DOHH2 (cell line): Measurements from ENCODE around the gene UBAC2.
"Not testable (repeated sequence)": the region's sequence is repeated elsewhere in the genome, so short reads cannot be mapped to it uniquely, and the experiment has no call there.

Source experiments
- H3F3A ChIP-seq: fragments of 200-600 bp; sonication (generic), shearing (Covaris generic); 2 replicates; pipeline ENCODE4 v1.6.0; 2016; ENCODE audit warnings: antibody characterized with exemption, mild to moderate bottlenecking; ENCODE audit not compliant: control insufficient read depth, insufficient read depth
- H3K27ac ChIP-seq: fragments of 200-600 bp; sonication (generic); 2 replicates; pipeline ENCODE4 v1.5.1; 2014; ENCODE audit warnings: low read depth, mild to moderate bottlenecking, low read length, moderate library complexity
- H3K27me3 ChIP-seq: fragments of 200-600 bp; sonication (generic); 2 replicates; pipeline ENCODE4 v1.6.1; 2014; ENCODE audit warnings: mild to moderate bottlenecking, low read length, mixed read lengths; ENCODE audit not compliant: control insufficient read depth
- H3K36me3 ChIP-seq: fragments of 200-600 bp; sonication (generic); 2 replicates; pipeline ENCODE4 v1.6.1; 2014; ENCODE audit warnings: mild to moderate bottlenecking, low read length, moderate library complexity, mixed read lengths; ENCODE audit not compliant: control insufficient read depth
- H3K4me1 ChIP-seq: fragments of 200-600 bp; sonication (generic); 2 replicates; pipeline ENCODE4 v1.6.1; 2014; ENCODE audit warnings: mild to moderate bottlenecking, low read length, mixed read lengths; ENCODE audit not compliant: control insufficient read depth
- H3K4me2 ChIP-seq: fragments of 200-600 bp; sonication (generic); 2 replicates; pipeline ENCODE4 v1.6.0; 2014; ENCODE audit warnings: mild to moderate bottlenecking, low read length, moderate library complexity
- H3K4me3 ChIP-seq: fragments of 200-600 bp; sonication (generic); 2 replicates; pipeline ENCODE4 v1.5.1; 2014; ENCODE audit warnings: mild to moderate bottlenecking, low read length, mixed read lengths
- H3K79me2 ChIP-seq: fragments of 200-600 bp; sonication (generic); 2 replicates; pipeline ENCODE4 v1.6.1; 2014; ENCODE audit warnings: mild to moderate bottlenecking, low read length, mixed read lengths; ENCODE audit not compliant: control insufficient read depth
- H3K9me2 ChIP-seq: fragments of 200-600 bp; sonication (generic); replicated peaks from 2 replicates; pipeline ENCODE4 v1.6.1; 2014; ENCODE audit warnings: mild to moderate bottlenecking, low read length, mixed read lengths; ENCODE audit not compliant: control insufficient read depth
- H3K9me3 ChIP-seq: fragments of 200-600 bp; sonication (generic); 2 replicates; pipeline ENCODE4 v1.6.1; 2014; ENCODE audit warnings: antibody characterized with exemption, low read length, mixed read lengths; ENCODE audit not compliant: control insufficient read depth, insufficient read depth
- H4K20me1 ChIP-seq: fragments of 200-600 bp; sonication (generic); 2 replicates; pipeline ENCODE4 v1.6.0; 2014; ENCODE audit warnings: low read depth, mild to moderate bottlenecking, antibody characterized with exemption, low read length, moderate library complexity; ENCODE audit not compliant: control insufficient read depth, insufficient read depth
- CTCF ChIP-seq: fragments of 200-600 bp; sonication (generic); IDR thresholded peaks from one replicate; pipeline ENCODE4 v1.5.1; 2014; ENCODE audit warnings: antibody characterized with exemption, mild to moderate bottlenecking, low read depth, low read length; ENCODE audit not compliant: poor library complexity, severe bottlenecking
- EZH2phosphoT487 ChIP-seq: fragments of 200-600 bp; sonication (generic); IDR thresholded peaks from 2 replicates; pipeline ENCODE4 v1.6.1; 2017; ENCODE audit warnings: borderline replicate concordance, mild to moderate bottlenecking, antibody characterized with exemption, low read length, moderate library complexity, mixed read lengths

The UBAC2 gene

GRCh38 chr13:99237981-99238662 lies 37.5 kb downstream of the UBAC2 start:
- Histone ChIP-seq H3F3A (no peaks in the 10 kb centered on the region), H3K79me2 (peaks cover 27% of the 10 kb centered on the region), H3K9me3 (no peaks in the 10 kb centered on the region), H3K9me2 (no peaks in the 10 kb centered on the region), H4K20me1 (no peaks in the 10 kb centered on the region), H3K4me2 (peak overlapping the region; percentile 17), H3K27ac (no peak overlapping the region), H3K4me3 (no peak overlapping the region), H3K4me1 (peaks cover 43% of the 10 kb centered on the region), H3K36me3 (peaks cover 29% of the 10 kb centered on the region), H3K27me3 (no peaks in the 10 kb centered on the region)
- no peak for TF ChIP-seq EZH2phosphoT487
- TF ChIP-seq CTCF: no peak

- Histone ChIP-seq H3K9me2 (no peaks in the 10 kb centered on the region), H3K4me2 (no peak overlapping the region), H3K4me3 (no peak overlapping the region), H3K36me3 (peaks cover 20% of the 10 kb centered on the region), H3F3A (peaks cover 9% of the 10 kb centered on the region; the same call in 1 of the 2 replicates), H3K27ac (no peak overlapping the region), H4K20me1 (no peaks in the 10 kb centered on the region), H3K27me3 (no peaks in the 10 kb centered on the region), H3K4me1 (no peaks in the 10 kb centered on the region), H3K79me2 (no peaks in the 10 kb centered on the region), H3K9me3 (no peaks in the 10 kb centered on the region)
- TF ChIP-seq EZH2phosphoT487: no peak
- TF ChIP-seq CTCF: no peak
These were observed 45.4 kb downstream of the UBAC2 start for GRCh38 chr13:99246100-99246499.

- peaks cover 25% of the 10 kb centered on the region for H3K36me3 ChIP-seq
- H3K79me2 ChIP-seq: not testable (repeated sequence)
These were observed 48.5 kb downstream of the UBAC2 start for GRCh38 chr13:99249178-99249577.

DNA sequence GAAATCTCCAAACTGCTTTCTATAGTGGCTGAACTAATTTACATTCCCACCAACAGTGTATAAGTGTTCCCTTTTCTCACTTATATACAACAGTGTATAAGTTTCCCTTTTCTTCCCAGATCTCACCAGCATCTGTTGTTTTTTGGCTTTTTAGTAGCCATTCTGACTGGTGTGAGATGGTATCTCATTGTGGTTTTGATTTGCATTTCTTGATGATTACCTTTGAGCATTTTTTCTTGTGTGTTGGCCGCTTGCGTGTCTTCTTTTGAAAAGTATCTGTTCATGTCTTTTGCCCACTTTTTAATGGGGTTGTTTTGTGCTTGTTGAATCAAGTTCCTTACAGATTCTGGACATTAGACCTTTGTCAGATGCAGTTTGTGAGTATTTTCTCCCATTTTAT lies 49.0 kb downstream of the UBAC2 start:
- peaks cover 28% of the 10 kb centered on the region for H3K36me3 ChIP-seq
- not testable (repeated sequence) for H3K4me3 ChIP-seq

More at GRCh38 chr13:99249178-99249577, 48.5 kb downstream of the UBAC2 start:
- not testable (repeated sequence) for H3F3A ChIP-seq, H4K20me1 ChIP-seq, H3K27ac ChIP-seq, H3K4me2 ChIP-seq, H3K4me1 ChIP-seq, H3K4me3 ChIP-seq, H3K27me3 ChIP-seq, H3K9me2 ChIP-seq, H3K9me3 ChIP-seq

More for the DNA sequence above, 49.0 kb downstream of the UBAC2 start:
- not testable (repeated sequence) for H3K9me2 ChIP-seq, H3F3A ChIP-seq, H3K4me2 ChIP-seq, H4K20me1 ChIP-seq, H3K79me2 ChIP-seq, H3K27me3 ChIP-seq, H3K27ac ChIP-seq, H3K4me1 ChIP-seq, H3K9me3 ChIP-seq
